Melanocyte of skin (primary cell): ENCODE results near the gene FRA10AC1. TPM values are rescaled to one million over a fixed set of nuclear protein-coding genes. Genes with fewer than 3 reads are reported as not detected.

Experiments used
- total RNA-seq, 2 donors: library from RNA; depleted of rRNA; stranded (reverse); fragments of >200 nt; gene quantifications; 2 replicates each; pipeline ENCODE4 v1.2.3, GENCODE V29; 2012

FRA10AC1 gene, protein sequence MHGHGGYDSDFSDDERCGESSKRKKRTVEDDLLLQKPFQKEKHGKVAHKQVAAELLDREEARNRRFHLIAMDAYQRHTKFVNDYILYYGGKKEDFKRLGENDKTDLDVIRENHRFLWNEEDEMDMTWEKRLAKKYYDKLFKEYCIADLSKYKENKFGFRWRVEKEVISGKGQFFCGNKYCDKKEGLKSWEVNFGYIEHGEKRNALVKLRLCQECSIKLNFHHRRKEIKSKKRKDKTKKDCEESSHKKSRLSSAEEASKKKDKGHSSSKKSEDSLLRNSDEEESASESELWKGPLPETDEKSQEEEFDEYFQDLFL
- total RNA-seq = 10 to 100 TPM in 1 of 2 donors, 1 to 10 TPM in 1; 5.2 to 20.6 TPM

DNA sequence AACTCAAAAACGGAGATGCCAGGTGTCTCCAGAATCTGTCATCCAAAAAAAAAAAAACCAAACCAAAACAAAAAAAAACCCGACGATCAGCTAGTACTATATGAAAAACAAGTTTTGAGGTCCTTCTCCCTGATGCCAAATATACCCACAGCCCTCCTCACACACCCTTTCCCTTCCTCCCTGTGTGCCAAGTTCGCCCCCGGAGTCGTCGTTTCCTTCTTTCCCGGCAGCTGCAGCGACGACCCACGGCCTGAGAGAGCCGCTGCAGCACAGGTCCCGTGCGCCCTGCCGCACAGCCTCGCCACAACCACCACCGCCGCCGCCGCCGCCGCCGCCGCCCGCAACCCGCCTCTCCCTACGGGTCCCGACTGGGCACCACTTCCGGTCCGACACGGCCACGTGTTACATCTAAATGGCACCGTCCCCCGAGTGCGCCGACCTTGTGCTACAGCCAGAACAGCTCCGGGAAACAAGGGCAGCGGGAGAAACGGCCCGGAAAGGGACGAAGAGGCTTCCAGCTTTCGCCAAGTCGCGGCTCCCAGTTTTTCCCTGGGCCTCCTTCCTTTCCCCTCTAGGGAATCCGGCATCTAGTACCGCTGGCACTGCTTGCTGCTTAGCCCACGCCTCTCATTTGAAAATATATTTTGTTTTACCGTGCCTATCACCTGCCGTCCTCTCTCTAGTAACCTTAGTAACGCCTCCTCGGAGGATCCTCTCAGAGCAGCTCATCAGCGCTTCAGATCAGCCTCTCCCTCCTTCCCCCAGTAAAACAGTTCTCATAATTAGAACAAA is at the start of gene FRA10AC1:
FRA10AC1 (minus strand) TSS at position 383 of the 792 bp plus-strand sequence. CDS start 2,486 bp downstream, outside the sequence.

Other genes with a start within 250 kb of the FRA10AC1 start
- 10 to 100 TPM; 27.2 to 32.6 TPM for gene MYOF, start 220.3 kb downstream of the FRA10AC1 start, total RNA-seq
- 10 to 100 TPM; 28.9 to 61.9 TPM for gene CEP55, start 206.0 kb downstream of the FRA10AC1 start, total RNA-seq
- not detected for gene FFAR4, start 135.9 kb downstream of the FRA10AC1 start, total RNA-seq
- not detected for gene RBP4, start 101.4 kb downstream of the FRA10AC1 start, total RNA-seq
- not detected for gene PDE6C, start 90.1 kb downstream of the FRA10AC1 start, total RNA-seq
- gene LGI1, start 55.3 kb upstream of the FRA10AC1 start, total RNA-seq = under 1 TPM in 1 of 2 donors, not detected in 1; under 0.01 TPM
- 10 to 100 TPM in 1 of 2 donors, 1 to 10 TPM in 1; 6.2 to 12.0 TPM for gene SLC35G1, start 191.4 kb upstream of the FRA10AC1 start, total RNA-seq